SK-N-SH treated with all-trans-retinoic acid at 6 μM for 48 hours (cell line): Measurements from ENCODE around the gene TMEM156.

Experiments
- ATAC-seq: fragments of 200-7000 bp; cut with Tn5 transposase; 3 replicates; pipeline ENCODE4 v1.9.1; 2020; ENCODE audit warnings: mild to moderate bottlenecking, moderate library complexity
- ARNTL ChIP-seq: fragments of 450-650 bp; formaldehyde crosslinking; IDR thresholded peaks from 2 replicates; pipeline ENCODE4 v1.5.0; 2020; ENCODE audit warnings: low read depth, mild to moderate bottlenecking, moderate library complexity, borderline replicate concordance
- BACH2 ChIP-seq: fragments of 250-450 bp; sonication (Bioruptor Pico); IDR thresholded peaks from 2 replicates; pipeline ENCODE4 v1.9.0; 2021; ENCODE audit warnings: mild to moderate bottlenecking, borderline replicate concordance
- CSDC2 ChIP-seq: fragments of 250-450 bp; sonication (Bioruptor Pico); IDR thresholded peaks from 2 replicates; pipeline ENCODE4 v1.5.0; 2020; ENCODE audit warnings: mild to moderate bottlenecking, moderate library complexity
- GLIS3 ChIP-seq: fragments of 250-450 bp; sonication (Bioruptor Pico); IDR thresholded peaks from 2 replicates; pipeline ENCODE4 v1.5.0; 2020; ENCODE audit warnings: mild to moderate bottlenecking, moderate library complexity
- OSR1 ChIP-seq: fragments of 250-450 bp; sonication (Bioruptor Pico); IDR thresholded peaks from 2 replicates; pipeline ENCODE4 v1.8.0; 2022; ENCODE audit warnings: moderate library complexity, mild to moderate bottlenecking, inconsistent platforms
- PPARA ChIP-seq: fragments of 250-450 bp; sonication (Bioruptor Pico); IDR thresholded peaks from 2 replicates; pipeline ENCODE4 v1.5.0; 2020; ENCODE audit warnings: mild to moderate bottlenecking, borderline replicate concordance
- SNAI2 ChIP-seq: fragments of 250-450 bp; sonication (Bioruptor Pico); IDR thresholded peaks from 2 replicates; pipeline ENCODE4 v1.5.0; 2020; ENCODE audit warnings: mild to moderate bottlenecking, moderate library complexity
- TCF4 ChIP-seq: fragments of 250-450 bp; sonication (Bioruptor Pico); IDR thresholded peaks from 2 replicates; pipeline ENCODE4 v1.8.0; 2021; ENCODE audit warnings: mild to moderate bottlenecking, moderate library complexity, borderline replicate concordance
- TOX ChIP-seq: fragments of 250-450 bp; sonication (Bioruptor Pico); IDR thresholded peaks from 2 replicates; pipeline ENCODE4 v1.8.0; 2021; ENCODE audit warnings: mild to moderate bottlenecking, moderate library complexity, borderline replicate concordance
- ZC3H10 ChIP-seq: fragments of 250-450 bp; sonication (Bioruptor Pico); IDR thresholded peaks from 2 replicates; pipeline ENCODE4 v1.5.1; 2021; ENCODE audit warnings: mild to moderate bottlenecking, moderate library complexity
- ZFP30 ChIP-seq: fragments of 450-650 bp; formaldehyde crosslinking; IDR thresholded peaks from 2 replicates; pipeline ENCODE4 v1.5.0; 2022; ENCODE audit warnings: mild to moderate bottlenecking, moderate library complexity
- ZNF565 ChIP-seq: fragments of 450-650 bp; formaldehyde crosslinking; conservative IDR thresholded peaks from 2 replicates; pipeline ENCODE4 v1.5.0; 2020; ENCODE audit warnings: low read depth, mild to moderate bottlenecking, moderate library complexity
- ZNF70 ChIP-seq: fragments of 450-650 bp; formaldehyde crosslinking; IDR thresholded peaks from 2 replicates; pipeline ENCODE4 v1.5.0; 2020; ENCODE audit warnings: mild to moderate bottlenecking, moderate library complexity
- ZNF8 ChIP-seq: fragments of 450-650 bp; formaldehyde crosslinking; IDR thresholded peaks from 2 replicates; pipeline ENCODE4 v1.5.0; 2020; ENCODE audit warnings: mild to moderate bottlenecking, moderate library complexity
- TF ChIP-seq, protein P1 (sequence below): fragments of 250-450 bp; sonication (Bioruptor Pico); IDR thresholded peaks from 2 replicates; pipeline ENCODE4 v1.8.0; 2021; ENCODE audit warnings: low read depth, mild to moderate bottlenecking, moderate library complexity, borderline replicate concordance
- TF ChIP-seq, protein P2 (sequence below): fragments of 250-450 bp; sonication (Bioruptor Pico); IDR thresholded peaks from 2 replicates; pipeline ENCODE4 v1.5.1; 2021; ENCODE audit warnings: mild to moderate bottlenecking, moderate library complexity
- TF ChIP-seq, protein P3 (sequence below): fragments of 250-450 bp; sonication (Bioruptor Pico); IDR thresholded peaks from 2 replicates; pipeline ENCODE4 v1.5.1; 2020; ENCODE audit warnings: low read depth, mild to moderate bottlenecking, moderate library complexity
- TF ChIP-seq, protein P4 (sequence below): fragments of 250-450 bp; sonication (Bioruptor Pico); IDR thresholded peaks from 2 replicates; pipeline ENCODE4 v1.8.0; 2020; ENCODE audit warnings: mild to moderate bottlenecking, moderate library complexity, borderline replicate concordance
- TF ChIP-seq, protein P5 (sequence below): fragments of 250-450 bp; sonication (Bioruptor Pico); IDR thresholded peaks from 2 replicates; pipeline ENCODE4 v1.5.0; 2020; ENCODE audit warnings: mild to moderate bottlenecking, moderate library complexity

The TMEM156 gene

DNA sequence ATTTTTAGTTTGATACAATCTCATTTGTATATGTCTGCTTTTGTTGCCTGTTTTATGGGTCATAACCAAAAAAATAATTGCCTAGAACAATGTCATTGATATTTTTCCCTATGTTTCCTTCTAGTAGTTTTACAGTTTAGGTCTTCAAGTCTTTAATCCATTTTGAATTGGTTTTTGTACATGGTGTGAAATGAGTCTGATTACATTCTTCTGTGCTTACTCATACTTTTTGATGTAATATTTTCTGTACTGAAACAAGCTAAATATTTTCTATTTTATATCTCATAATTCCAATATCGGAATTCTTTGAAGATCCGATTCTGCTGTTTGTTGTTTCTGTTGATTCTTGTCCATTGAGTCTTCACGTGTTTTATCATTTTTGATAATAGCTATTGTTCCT lies 10.6 kb downstream of the TMEM156 start (continued):
- TF ChIP-seq, protein P1, sequence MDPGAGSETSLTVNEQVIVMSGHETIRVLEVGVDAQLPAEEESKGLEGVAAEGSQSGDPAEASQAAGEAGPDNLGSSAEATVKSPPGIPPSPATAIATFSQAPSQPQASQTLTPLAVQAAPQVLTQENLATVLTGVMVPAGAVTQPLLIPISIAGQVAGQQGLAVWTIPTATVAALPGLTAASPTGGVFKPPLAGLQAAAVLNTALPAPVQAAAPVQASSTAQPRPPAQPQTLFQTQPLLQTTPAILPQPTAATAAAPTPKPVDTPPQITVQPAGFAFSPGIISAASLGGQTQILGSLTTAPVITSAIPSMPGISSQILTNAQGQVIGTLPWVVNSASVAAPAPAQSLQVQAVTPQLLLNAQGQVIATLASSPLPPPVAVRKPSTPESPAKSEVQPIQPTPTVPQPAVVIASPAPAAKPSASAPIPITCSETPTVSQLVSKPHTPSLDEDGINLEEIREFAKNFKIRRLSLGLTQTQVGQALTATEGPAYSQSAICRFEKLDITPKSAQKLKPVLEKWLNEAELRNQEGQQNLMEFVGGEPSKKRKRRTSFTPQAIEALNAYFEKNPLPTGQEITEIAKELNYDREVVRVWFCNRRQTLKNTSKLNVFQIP, result no peak
- TF ChIP-seq, protein P2, sequence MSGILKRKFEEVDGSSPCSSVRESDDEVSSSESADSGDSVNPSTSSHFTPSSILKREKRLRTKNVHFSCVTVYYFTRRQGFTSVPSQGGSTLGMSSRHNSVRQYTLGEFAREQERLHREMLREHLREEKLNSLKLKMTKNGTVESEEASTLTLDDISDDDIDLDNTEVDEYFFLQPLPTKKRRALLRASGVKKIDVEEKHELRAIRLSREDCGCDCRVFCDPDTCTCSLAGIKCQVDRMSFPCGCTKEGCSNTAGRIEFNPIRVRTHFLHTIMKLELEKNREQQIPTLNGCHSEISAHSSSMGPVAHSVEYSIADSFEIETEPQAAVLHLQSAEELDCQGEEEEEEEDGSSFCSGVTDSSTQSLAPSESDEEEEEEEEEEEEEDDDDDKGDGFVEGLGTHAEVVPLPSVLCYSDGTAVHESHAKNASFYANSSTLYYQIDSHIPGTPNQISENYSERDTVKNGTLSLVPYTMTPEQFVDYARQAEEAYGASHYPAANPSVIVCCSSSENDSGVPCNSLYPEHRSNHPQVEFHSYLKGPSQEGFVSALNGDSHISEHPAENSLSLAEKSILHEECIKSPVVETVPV (CRISPR knock-in tag), result no peak
- TF ChIP-seq ZFP30 (CRISPR knock-in tag) (no peak), OSR1 (CRISPR knock-in tag) (no peak)
- TF ChIP-seq, all 23 proteins: peak for 0

DNA sequence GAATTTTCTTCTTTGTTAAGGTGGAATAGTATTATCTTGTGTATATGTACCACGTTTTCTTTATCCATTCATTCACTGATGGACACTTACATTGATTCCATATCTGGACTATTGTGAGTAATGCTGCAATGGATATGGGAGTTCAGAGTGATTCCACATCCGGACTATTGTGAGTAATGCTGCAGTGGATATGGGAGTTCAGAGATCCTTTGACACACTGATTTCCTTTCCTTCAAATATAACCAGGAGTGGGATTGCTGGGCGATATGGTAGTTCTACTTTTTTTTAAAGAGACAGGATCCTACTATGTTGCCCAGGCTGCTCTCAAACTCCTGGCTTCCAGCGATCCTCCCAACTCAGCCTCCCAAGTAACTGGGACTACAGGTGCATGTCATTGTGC lies 12.1 kb downstream of the TMEM156 start:
- ATAC-seq, result no peak
- TF ChIP-seq, protein P2 (CRISPR knock-in tag), result no peak

DNA sequence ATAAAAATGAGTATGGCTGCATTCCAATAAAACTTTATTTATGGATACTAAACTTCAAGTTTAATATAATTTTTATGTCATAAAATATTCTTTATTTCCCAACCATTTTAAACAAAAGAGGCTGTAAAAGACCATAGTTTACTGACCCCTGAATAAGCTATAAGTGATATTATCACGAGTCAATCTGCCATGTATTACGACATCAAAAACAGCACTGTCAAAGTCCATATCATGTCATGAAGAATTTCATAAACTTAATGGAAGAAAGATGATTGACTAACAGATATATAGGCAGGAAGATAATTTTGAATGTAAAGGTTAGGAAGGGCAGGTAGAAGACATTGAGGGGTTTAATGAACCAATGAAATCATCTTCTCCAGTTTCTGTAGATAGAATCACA lies 18.2 kb downstream of the TMEM156 start:
- TF ChIP-seq, protein P3, sequence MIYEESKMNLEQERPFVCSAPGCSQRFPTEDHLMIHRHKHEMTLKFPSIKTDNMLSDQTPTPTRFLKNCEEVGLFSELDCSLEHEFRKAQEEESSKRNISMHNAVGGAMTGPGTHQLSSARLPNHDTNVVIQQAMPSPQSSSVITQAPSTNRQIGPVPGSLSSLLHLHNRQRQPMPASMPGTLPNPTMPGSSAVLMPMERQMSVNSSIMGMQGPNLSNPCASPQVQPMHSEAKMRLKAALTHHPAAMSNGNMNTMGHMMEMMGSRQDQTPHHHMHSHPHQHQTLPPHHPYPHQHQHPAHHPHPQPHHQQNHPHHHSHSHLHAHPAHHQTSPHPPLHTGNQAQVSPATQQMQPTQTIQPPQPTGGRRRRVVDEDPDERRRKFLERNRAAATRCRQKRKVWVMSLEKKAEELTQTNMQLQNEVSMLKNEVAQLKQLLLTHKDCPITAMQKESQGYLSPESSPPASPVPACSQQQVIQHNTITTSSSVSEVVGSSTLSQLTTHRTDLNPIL (CRISPR knock-in tag), result no peak
- TF ChIP-seq, protein P2 (CRISPR knock-in tag), result no peak
- TF ChIP-seq SNAI2 (CRISPR knock-in tag) (no peak), TOX (CRISPR knock-in tag) (no peak), CSDC2 (CRISPR knock-in tag) (no peak), ZFP30 (CRISPR knock-in tag) (no peak), ARNTL (CRISPR knock-in tag) (no peak), ZC3H10 (CRISPR knock-in tag) (no peak), ZNF565 (CRISPR knock-in tag) (no peak), PPARA (CRISPR knock-in tag) (no peak), BACH2 (CRISPR knock-in tag) (no peak), ZNF8 (no peak), GLIS3 (no peak), ZNF70 (CRISPR knock-in tag) (no peak), TCF4 (CRISPR knock-in tag) (no peak)
- TF ChIP-seq, protein P4, sequence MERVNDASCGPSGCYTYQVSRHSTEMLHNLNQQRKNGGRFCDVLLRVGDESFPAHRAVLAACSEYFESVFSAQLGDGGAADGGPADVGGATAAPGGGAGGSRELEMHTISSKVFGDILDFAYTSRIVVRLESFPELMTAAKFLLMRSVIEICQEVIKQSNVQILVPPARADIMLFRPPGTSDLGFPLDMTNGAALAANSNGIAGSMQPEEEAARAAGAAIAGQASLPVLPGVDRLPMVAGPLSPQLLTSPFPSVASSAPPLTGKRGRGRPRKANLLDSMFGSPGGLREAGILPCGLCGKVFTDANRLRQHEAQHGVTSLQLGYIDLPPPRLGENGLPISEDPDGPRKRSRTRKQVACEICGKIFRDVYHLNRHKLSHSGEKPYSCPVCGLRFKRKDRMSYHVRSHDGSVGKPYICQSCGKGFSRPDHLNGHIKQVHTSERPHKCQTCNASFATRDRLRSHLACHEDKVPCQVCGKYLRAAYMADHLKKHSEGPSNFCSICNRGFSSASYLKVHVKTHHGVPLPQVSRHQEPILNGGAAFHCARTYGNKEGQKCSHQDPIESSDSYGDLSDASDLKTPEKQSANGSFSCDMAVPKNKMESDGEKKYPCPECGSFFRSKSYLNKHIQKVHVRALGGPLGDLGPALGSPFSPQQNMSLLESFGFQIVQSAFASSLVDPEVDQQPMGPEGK (CRISPR knock-in tag), result no peak
- TF ChIP-seq, protein P5, sequence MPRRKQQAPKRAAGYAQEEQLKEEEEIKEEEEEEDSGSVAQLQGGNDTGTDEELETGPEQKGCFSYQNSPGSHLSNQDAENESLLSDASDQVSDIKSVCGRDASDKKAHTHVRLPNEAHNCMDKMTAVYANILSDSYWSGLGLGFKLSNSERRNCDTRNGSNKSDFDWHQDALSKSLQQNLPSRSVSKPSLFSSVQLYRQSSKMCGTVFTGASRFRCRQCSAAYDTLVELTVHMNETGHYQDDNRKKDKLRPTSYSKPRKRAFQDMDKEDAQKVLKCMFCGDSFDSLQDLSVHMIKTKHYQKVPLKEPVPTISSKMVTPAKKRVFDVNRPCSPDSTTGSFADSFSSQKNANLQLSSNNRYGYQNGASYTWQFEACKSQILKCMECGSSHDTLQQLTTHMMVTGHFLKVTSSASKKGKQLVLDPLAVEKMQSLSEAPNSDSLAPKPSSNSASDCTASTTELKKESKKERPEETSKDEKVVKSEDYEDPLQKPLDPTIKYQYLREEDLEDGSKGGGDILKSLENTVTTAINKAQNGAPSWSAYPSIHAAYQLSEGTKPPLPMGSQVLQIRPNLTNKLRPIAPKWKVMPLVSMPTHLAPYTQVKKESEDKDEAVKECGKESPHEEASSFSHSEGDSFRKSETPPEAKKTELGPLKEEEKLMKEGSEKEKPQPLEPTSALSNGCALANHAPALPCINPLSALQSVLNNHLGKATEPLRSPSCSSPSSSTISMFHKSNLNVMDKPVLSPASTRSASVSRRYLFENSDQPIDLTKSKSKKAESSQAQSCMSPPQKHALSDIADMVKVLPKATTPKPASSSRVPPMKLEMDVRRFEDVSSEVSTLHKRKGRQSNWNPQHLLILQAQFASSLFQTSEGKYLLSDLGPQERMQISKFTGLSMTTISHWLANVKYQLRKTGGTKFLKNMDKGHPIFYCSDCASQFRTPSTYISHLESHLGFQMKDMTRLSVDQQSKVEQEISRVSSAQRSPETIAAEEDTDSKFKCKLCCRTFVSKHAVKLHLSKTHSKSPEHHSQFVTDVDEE (CRISPR knock-in tag), result no peak
- ATAC-seq, result no peak
